Measurements from ENCODE around the gene MPP4. TPM values are rescaled to one million over a fixed set of nuclear protein-coding genes. Genes with fewer than 3 reads are reported as not detected.

The MPP4 gene
- total and polyA plus RNA-seq, 8 donors: 0.08 to 0.20 (median 0.19) TPM; not detected in 2

GRCh38 chr2:201656102-201656501 lies 42.3 kb downstream of the MPP4 start:
- intact Hi-C loops (cut with DNase I): no loop called here
- Histone ChIP-seq H3K36me3 (no peaks in the 10 kb centered on the region), H3K9me3 (no peaks in the 10 kb centered on the region), H3K27ac (no peak overlapping the region), H3K4me1 (no peaks in the 10 kb centered on the region), H3K27me3 (no peaks in the 10 kb centered on the region), H3K4me3 (no peak overlapping the region)
- no peak for TF ChIP-seq CTCF (IDR thresholded peaks at IDR 0.05)
- no peak for ATAC-seq
- peak in 1 of 4 donors; percentile 76 for DNase-seq

GRCh38 chr2:201654616-201655384 lies 43.6 kb downstream of the MPP4 start:
- no peaks in the 10 kb centered on the region for H3K36me3 ChIP-seq
- H3K9me3 ChIP-seq: no peaks in the 10 kb centered on the region
- no peaks in the 10 kb centered on the region for H3K4me1 ChIP-seq
- no peaks in the 10 kb centered on the region for H3K27me3 ChIP-seq
- DNase-seq: no peak
- no peak overlapping the region for H3K4me3 ChIP-seq
- intact Hi-C loops (cut with DNase I): no loop called here
- no peak for TF ChIP-seq CTCF (IDR thresholded peaks at IDR 0.05)
- no peak overlapping the region for H3K27ac ChIP-seq
- no peak for ATAC-seq

GRCh38 chr2:201653221-201653620 lies 45.2 kb downstream of the MPP4 start:
- peak overlapping the region in 1 of 2 donors; percentile 63 for H3K27ac ChIP-seq
- intact Hi-C loops (cut with DNase I): no loop called here

GRCh38 chr2:201649442-201649841 lies 49.0 kb downstream of the MPP4 start:
- no peak overlapping the region for H3K4me3 ChIP-seq
- no peaks in the 10 kb centered on the region for H3K4me1 ChIP-seq
- no peaks in the 10 kb centered on the region for H3K27me3 ChIP-seq
- intact Hi-C loops (cut with DNase I): no loop called here
- no peaks in the 10 kb centered on the region for H3K9me3 ChIP-seq
- no peak for DNase-seq
- H3K36me3 ChIP-seq: no peaks in the 10 kb centered on the region
- no peak for ATAC-seq
- no peak for TF ChIP-seq CTCF (IDR thresholded peaks at IDR 0.05)
- H3K27ac ChIP-seq: no peak overlapping the region

More at GRCh38 chr2:201653221-201653620, 45.2 kb downstream of the MPP4 start:
- Histone ChIP-seq H3K36me3 (no peaks in the 10 kb centered on the region), H3K9me3 (no peaks in the 10 kb centered on the region), H3K4me3 (no peak overlapping the region), H3K27me3 (no peaks in the 10 kb centered on the region), H3K4me1 (no peaks in the 10 kb centered on the region)
- DNase-seq (no peak), ATAC-seq (no peak)
- TF ChIP-seq CTCF (IDR thresholded peaks at IDR 0.05): no peak

- Histone ChIP-seq H3K27ac (no peak overlapping the region), H3K9me3 (no peaks in the 10 kb centered on the region), H3K36me3 (no peaks in the 10 kb centered on the region), H3K4me3 (no peak overlapping the region), H3K27me3 (peaks cover 0 to 3% of the 10 kb centered on the region in 2 donors), H3K4me1 (peaks cover 0 to 8% of the 10 kb centered on the region in 2 donors)
- ATAC-seq (no peak), DNase-seq (no peak)
- intact Hi-C loops (cut with DNase I): no loop called here
- no peak for TF ChIP-seq CTCF (IDR thresholded peaks at IDR 0.05)
Measured at GRCh38 chr2:201647431-201647830, 51.0 kb downstream of the MPP4 start.
